ENCODE measurements around the gene CALY.

Gene CALY

GRCh38 chr10:133281628-133282372 lies 54.9 kb downstream of the CALY start:
- no peak for DNase-seq

- no peak for DNase-seq
Observed at GRCh38 chr10:133281084-133281483, 55.6 kb downstream of the CALY start.

GRCh38 chr10:133280391-133281059 lies 56.2 kb downstream of the CALY start:
- DNase-seq = no peak

- DNase-seq = no peak
Observed at GRCh38 chr10:133279326-133280226, 57.1 kb downstream of the CALY start.

- DNase-seq = no peak
Observed at GRCh38 chr10:133278577-133279265, 58.0 kb downstream of the CALY start.

- DNase-seq = no peak
Observed at GRCh38 chr10:133277993-133278576, 58.6 kb downstream of the CALY start.

- no peak for DNase-seq
Observed at GRCh38 chr10:133277277-133277992, 59.3 kb downstream of the CALY start.

- DNase-seq = no peak
Observed at GRCh38 chr10:133276435-133277201, 60.1 kb downstream of the CALY start, which contains the start of gene ADAM8. TSS of gene ADAM8 (minus strand) at chr10:133276868. CDS start at chr10:133276817, 51 bp downstream.

- no peak for DNase-seq
Observed at GRCh38 chr10:133276100-133276434, 60.6 kb downstream of the CALY start.

GRCh38 chr10:133275684-133276092 lies 61.0 kb downstream of the CALY start:
- no peak for DNase-seq

- no peak for DNase-seq
Observed at GRCh38 chr10:133274751-133275683, 61.7 kb downstream of the CALY start.

Measured in NCI-H1417 treated with DMSO at 0.1 percent for 48 hours (cell line).